ENCODE measurements around the gene MYO1D. TPM values are rescaled to one million over a fixed set of nuclear protein-coding genes. Genes with fewer than 3 reads are reported as not detected.

Gene MYO1D
- total RNA-seq, 2 experiments from 2014 or later = 0.09 to 0.89 TPM

DNA sequence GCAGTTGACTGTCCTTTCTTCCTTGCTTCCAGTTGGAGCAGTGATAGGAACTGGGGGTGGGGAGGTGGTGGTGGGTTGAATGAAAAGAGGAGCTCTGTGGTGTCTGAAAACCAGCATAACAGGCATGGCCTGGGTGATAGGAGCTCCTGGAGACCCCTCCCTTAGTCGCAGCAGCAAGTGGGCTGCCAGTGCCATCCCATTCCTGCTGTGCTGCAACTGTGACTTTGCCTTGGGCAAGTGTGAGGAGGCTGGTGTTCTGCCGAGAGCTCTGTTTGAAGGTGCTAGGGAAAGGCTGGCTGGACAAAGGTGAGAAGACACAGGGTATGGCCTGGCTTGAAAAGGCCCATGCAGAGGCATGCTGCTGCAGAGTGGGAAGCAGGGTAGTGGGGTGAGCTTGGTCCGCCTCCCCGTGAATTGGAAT is 392.9 kb downstream of the MYO1D start:
- H3K36me3 ChIP-seq (ENCODE audit: insufficient read depth, low read length) = peaks cover 39% of the 10 kb centered on the region
- intact Hi-C loops (cut with micrococcal nuclease; ENCODE audit: unreplicated experiment) = no loop called here
- H4K20me1 ChIP-seq (ENCODE audit: insufficient read depth, low read length) = 0 out of 2 replicates have a peak, but pooled peaks cover 3% of the 10 kb centered on the region
- peaks cover 37% of the 10 kb centered on the region for H3K4me1 ChIP-seq (ENCODE audit: insufficient read depth, low read length, poor library complexity, severe bottlenecking)
- H3K79me2 ChIP-seq (ENCODE audit: insufficient read depth, low read depth, low read length) = no peaks in the 10 kb centered on the region
- H3K4me2 ChIP-seq (ENCODE audit: low read length) = no peak overlapping the region
- POLR2A ChIA-PET = interaction anchor here (0.7 to 0.8 kb wide), 3 partner anchors 76 to 399 kb away, joined by 3 read pairs; no protein-coding TSS in a partner anchor
- DNase-seq (ENCODE audit: low spot score) = no peak
- no TSS peak for BruUV-seq (replicated peaks)
- no peak overlapping the region for H2AFZ ChIP-seq (ENCODE audit: low read length)
- CTCF ChIA-PET (ENCODE audit: unreplicated experiment) = interaction anchor here (0.6 to 0.7 kb wide), 2 partner anchors 35 to 67 kb away, joined by 3 to 5 read pairs; no protein-coding TSS in a partner anchor
- H3K27ac ChIP-seq (ENCODE audit: low read depth, low read length, poor library complexity, severe bottlenecking) = no peak overlapping the region
- no peak overlapping the region for H3K4me3 ChIP-seq (ENCODE audit: low read depth, low read length, poor library complexity, severe bottlenecking)
- no peaks in the 10 kb centered on the region for H3K9me2 ChIP-seq (ENCODE audit: insufficient read depth, low read length)
- TF ChIP-seq EZH2phosphoT487 (IDR thresholded peaks at IDR 0.05; ENCODE audit: borderline replicate concordance, low read depth, low read length) = no peak
- TF ChIP-seq, protein P1, sequence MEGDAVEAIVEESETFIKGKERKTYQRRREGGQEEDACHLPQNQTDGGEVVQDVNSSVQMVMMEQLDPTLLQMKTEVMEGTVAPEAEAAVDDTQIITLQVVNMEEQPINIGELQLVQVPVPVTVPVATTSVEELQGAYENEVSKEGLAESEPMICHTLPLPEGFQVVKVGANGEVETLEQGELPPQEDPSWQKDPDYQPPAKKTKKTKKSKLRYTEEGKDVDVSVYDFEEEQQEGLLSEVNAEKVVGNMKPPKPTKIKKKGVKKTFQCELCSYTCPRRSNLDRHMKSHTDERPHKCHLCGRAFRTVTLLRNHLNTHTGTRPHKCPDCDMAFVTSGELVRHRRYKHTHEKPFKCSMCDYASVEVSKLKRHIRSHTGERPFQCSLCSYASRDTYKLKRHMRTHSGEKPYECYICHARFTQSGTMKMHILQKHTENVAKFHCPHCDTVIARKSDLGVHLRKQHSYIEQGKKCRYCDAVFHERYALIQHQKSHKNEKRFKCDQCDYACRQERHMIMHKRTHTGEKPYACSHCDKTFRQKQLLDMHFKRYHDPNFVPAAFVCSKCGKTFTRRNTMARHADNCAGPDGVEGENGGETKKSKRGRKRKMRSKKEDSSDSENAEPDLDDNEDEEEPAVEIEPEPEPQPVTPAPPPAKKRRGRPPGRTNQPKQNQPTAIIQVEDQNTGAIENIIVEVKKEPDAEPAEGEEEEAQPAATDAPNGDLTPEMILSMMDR (conservative IDR thresholded peaks at IDR 0.05; ENCODE audit: low read length) = no peak
- no peaks in the 10 kb centered on the region for H3K9me3 ChIP-seq (ENCODE audit: low read length)

DNA sequence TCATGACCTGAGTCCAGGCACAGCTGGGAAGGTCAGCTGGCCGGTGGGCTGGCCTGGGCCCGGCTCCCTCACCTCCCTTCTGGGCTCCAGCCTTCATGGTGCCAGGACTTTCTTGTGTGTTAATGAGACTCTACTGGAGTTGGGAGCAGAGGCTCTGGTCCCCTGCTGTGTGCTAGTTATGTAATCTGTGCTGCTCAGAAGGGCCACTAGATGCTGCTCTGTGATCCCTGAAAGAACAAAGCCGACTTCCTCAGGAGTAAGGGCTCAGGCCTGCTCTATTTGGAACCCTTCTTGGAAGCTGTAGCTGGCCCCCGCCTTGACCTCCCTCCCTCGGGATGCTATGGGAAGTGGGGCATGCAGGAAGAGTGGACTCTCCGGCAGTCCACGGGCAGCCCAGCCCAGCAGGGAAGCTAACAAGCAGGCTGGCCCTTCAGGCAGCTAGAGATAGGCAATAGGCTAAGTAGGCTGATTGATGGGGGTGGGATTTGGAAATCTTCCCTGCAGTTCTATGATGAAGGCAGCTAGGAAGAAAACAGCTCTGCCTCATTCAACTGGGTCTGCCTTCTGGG is 393.4 kb downstream of the MYO1D start:
- intact Hi-C loops (cut with micrococcal nuclease; ENCODE audit: unreplicated experiment) = loop anchor here (1.0 kb wide), 5 partner anchors 40 to 272 kb away; no protein-coding TSS in a partner anchor
- H3K27ac ChIP-seq (ENCODE audit: low read depth, low read length, poor library complexity, severe bottlenecking) = peak overlapping the region; percentile 64
- POLR2A ChIA-PET = interaction anchor here (0.7 to 0.8 kb wide), 2 partner anchors 80 to 399 kb away, joined by 3 read pairs; no protein-coding TSS in a partner anchor

More for the DNA sequence above, 393.4 kb downstream of the MYO1D start:
- peaks cover 44% of the 10 kb centered on the region for H3K36me3 ChIP-seq (ENCODE audit: insufficient read depth, low read length)
- no peak overlapping the region for H2AFZ ChIP-seq (ENCODE audit: low read length)
- peak; percentile 75 for DNase-seq (ENCODE audit: low spot score)
- 0 out of 2 replicates have a peak, but pooled peaks cover 3% of the 10 kb centered on the region for H4K20me1 ChIP-seq (ENCODE audit: insufficient read depth, low read length)
- no peak overlapping the region for H3K4me3 ChIP-seq (ENCODE audit: low read depth, low read length, poor library complexity, severe bottlenecking)
- H3K9me2 ChIP-seq (ENCODE audit: insufficient read depth, low read length) = no peaks in the 10 kb centered on the region
- H3K4me1 ChIP-seq (ENCODE audit: insufficient read depth, low read length, poor library complexity, severe bottlenecking) = peaks cover 37% of the 10 kb centered on the region
- H3K9me3 ChIP-seq (ENCODE audit: low read length) = no peaks in the 10 kb centered on the region
- BruUV-seq (replicated peaks) = no TSS peak
- H3K79me2 ChIP-seq (ENCODE audit: insufficient read depth, low read depth, low read length) = no peaks in the 10 kb centered on the region
- no peak overlapping the region for H3K4me2 ChIP-seq (ENCODE audit: low read length)
- no peak for TF ChIP-seq EZH2phosphoT487 (IDR thresholded peaks at IDR 0.05; ENCODE audit: borderline replicate concordance, low read depth, low read length)
- TF ChIP-seq, protein P1 (conservative IDR thresholded peaks at IDR 0.05; ENCODE audit: low read length) = peak; percentile 84
- CTCF ChIA-PET (ENCODE audit: unreplicated experiment) = interaction anchor here (0.6 to 1.5 kb wide), 4 partner anchors 15 to 135 kb away, joined by 3 to 5 read pairs (median 4); no protein-coding TSS in a partner anchor
